ENCODE measurements around the gene IFT52.

IFT52 gene

GRCh38 chr20:43695571-43695970 is 104.8 kb downstream of the IFT52 start:
- DNase-seq: no peak
